ENCODE measurements around the gene CHRM2. TPM values are rescaled to one million over a fixed set of nuclear protein-coding genes. Genes with fewer than 3 reads are reported as not detected.

Gene CHRM2
- polyA plus RNA-seq, 2 of the 4 experiments (the other 2 are of a cell fraction): not detected

- ATAC-seq (no peak), DNase-seq (ENCODE audit: low read depth in 1 of 2, low spot score in 1 of 2) (no peak), FAIRE-seq (no peak)
- Histone ChIP-seq H3K4me2 (no peak overlapping the region), H3K4me3 (no peak overlapping the region), H3K4me1 (no peaks in the 10 kb centered on the region), H3K27ac (no peak overlapping the region), H3K9me3 (no peaks in the 10 kb centered on the region)
- TF ChIP-seq JUNB (IDR thresholded peaks at IDR 0.05) (no peak), E2F6 (IDR thresholded peaks at IDR 0.05; ENCODE audit: borderline replicate concordance, low read depth) (no peak), ZFP36 (IDR thresholded peaks at IDR 0.05; ENCODE audit: borderline replicate concordance, partially characterized antibody) (no peak), BCL3 (IDR thresholded peaks at IDR 0.05) (no peak), GATA3 (IDR thresholded peaks at IDR 0.05; ENCODE audit: borderline replicate concordance) (no peak), CBX2 (IDR thresholded peaks at IDR 0.05; ENCODE audit: borderline replicate concordance, low read depth) (no peak)
- 0% methylated on average over 1 of the region's 1 CpG for WGBS (ENCODE audit: missing lambda C conversion rate)
- ChIA-PET POLR2A (no interaction called here), CTCF (no interaction called here)
Observed at GRCh38 chr7:137017221-137017620, 148.8 kb downstream of the CHRM2 start.

GRCh38 chr7:137018468-137018867 lies 150.0 kb downstream of the CHRM2 start:
- Histone ChIP-seq H3K9me3 (no peaks in the 10 kb centered on the region), H3K4me1 (no peaks in the 10 kb centered on the region), H3K27ac (no peak overlapping the region), H3K4me3 (no peak overlapping the region), H3K4me2 (no peak overlapping the region)
- FAIRE-seq: no peak
- ChIA-PET CTCF (no interaction called here), POLR2A (no interaction called here)
- no peak for DNase-seq (ENCODE audit: low read depth in 1 of 2, low spot score in 1 of 2)
- TF ChIP-seq KDM5A (IDR thresholded peaks at IDR 0.05): no peak
- no peak for TF ChIP-seq HMGXB4 (CRISPR knock-in tag; IDR thresholded peaks at IDR 0.05; ENCODE audit: borderline replicate concordance)
- TF ChIP-seq BCL3 (IDR thresholded peaks at IDR 0.05): no peak
- TF ChIP-seq RARB (CRISPR knock-in tag; IDR thresholded peaks at IDR 0.05): no peak
- no peak for TF ChIP-seq HOXB5 (CRISPR knock-in tag; IDR thresholded peaks at IDR 0.05)
- TF ChIP-seq JUN (IDR thresholded peaks at IDR 0.05): no peak
- TF ChIP-seq TP53 (CRISPR knock-in tag; IDR thresholded peaks at IDR 0.05): no peak
- no peak for TF ChIP-seq ZSCAN20 (CRISPR knock-in tag; IDR thresholded peaks at IDR 0.05)
- TF ChIP-seq ZNF302 (CRISPR knock-in tag; IDR thresholded peaks at IDR 0.05): no peak
- TF ChIP-seq RAD21 (conservative IDR thresholded peaks at IDR 0.05 in 1 of 2, IDR thresholded peaks at IDR 0.05 in 1 of 2): no peak
- TF ChIP-seq NPAS2 (CRISPR knock-in tag; IDR thresholded peaks at IDR 0.05; ENCODE audit: borderline replicate concordance): no peak
- no peak for TF ChIP-seq ESRRA (IDR thresholded peaks at IDR 0.05; ENCODE audit: borderline replicate concordance, low read length)
- TF ChIP-seq CBX2 (IDR thresholded peaks at IDR 0.05; ENCODE audit: borderline replicate concordance, low read depth): no peak
- TF ChIP-seq MAX (IDR thresholded peaks at IDR 0.05): no peak
- TF ChIP-seq CBX8 (IDR thresholded peaks at IDR 0.05): no peak
- TF ChIP-seq HDAC2 (IDR thresholded peaks at IDR 0.05): no peak
- no peak for TF ChIP-seq FOXS1 (CRISPR knock-in tag; IDR thresholded peaks at IDR 0.05)
- no peak for TF ChIP-seq CHD4 (IDR thresholded peaks at IDR 0.05; ENCODE audit: borderline replicate concordance)
- no peak for TF ChIP-seq POLR2A (IDR thresholded peaks at IDR 0.05; ENCODE audit: low read length)
- 14% methylated on average over 3 of the region's 3 CpGs for WGBS (ENCODE audit: missing lambda C conversion rate)
- no peak for ATAC-seq

Measured in A549 (cell line).